OCI-LY7 (cell line): ENCODE data around the gene PACS1. TPM values are rescaled to one million over a fixed set of nuclear protein-coding genes. Genes with fewer than 3 reads are reported as not detected.
A peak's percentile ranks its signal among the peaks of the same experiment; 100 is the strongest.

Experiments
- BruUV-seq: library from RNA; stranded (reverse); fragments of 400-500 nt; replicated peaks from 2 replicates; lab custom pipeline; 2021; lab: Mats Ljungman, UMichigan
- CTCF ChIA-PET: fragments of 300-600 bp; sonication (Branson Sonifier 250); formaldehyde crosslinking; loops from one replicate; lab custom pipeline; 2022; ENCODE audit warnings: antibody characterized with exemption; ENCODE audit not compliant: unreplicated experiment; lab: Charles Lee
- POLR2A ChIA-PET: fragments of 300-600 bp; sonication (Branson Sonifier 250); formaldehyde crosslinking; loops from one replicate; lab custom pipeline; 2022; ENCODE audit warnings: antibody characterized with exemption; lab: Charles Lee
- DNase-seq: peaks from one replicate; pipeline ENCODE4 v3.0.0-alpha.2; 2015; ENCODE audit warnings: low spot score
- H2AFZ ChIP-seq: fragments of 200-600 bp; sonication (generic), shearing (Covaris generic); 2 replicates; pipeline ENCODE4 v1.6.1; 2014; ENCODE audit warnings: mild to moderate bottlenecking, antibody characterized with exemption, low read length, moderate library complexity
- H3K27ac ChIP-seq: fragments of 200-600 bp; sonication (generic); 2 replicates; pipeline ENCODE4 v1.5.1; 2014; ENCODE audit warnings: mixed run types, low read depth, mild to moderate bottlenecking, moderate library complexity, low read length, inconsistent platforms; ENCODE audit not compliant: poor library complexity, severe bottlenecking
- H3K36me3 ChIP-seq: fragments of 200-600 bp; sonication (generic); 2 replicates; pipeline ENCODE4 v1.6.1; 2014; ENCODE audit warnings: mild to moderate bottlenecking, antibody characterized with exemption, low read length, moderate library complexity, mixed read lengths; ENCODE audit not compliant: insufficient read depth
- H3K4me1 ChIP-seq: fragments of 200-600 bp; sonication (generic); 2 replicates; pipeline ENCODE4 v1.5.1; 2014; ENCODE audit warnings: mild to moderate bottlenecking, low read length; ENCODE audit not compliant: insufficient read depth, poor library complexity, severe bottlenecking
- H3K4me2 ChIP-seq: fragments of 200-600 bp; sonication (generic); 2 replicates; pipeline ENCODE4 v1.6.1; 2014; ENCODE audit warnings: mild to moderate bottlenecking, low read length
- H3K4me3 ChIP-seq: fragments of 200-600 bp; sonication (generic); 2 replicates; pipeline ENCODE4 v1.5.1; 2014; ENCODE audit warnings: mild to moderate bottlenecking, low read depth, low read length; ENCODE audit not compliant: poor library complexity, severe bottlenecking
- H3K79me2 ChIP-seq: fragments of 200-600 bp; sonication (generic); 2 replicates; pipeline ENCODE4 v1.6.1; 2016; ENCODE audit warnings: low read depth, mild to moderate bottlenecking, low read length, moderate library complexity, mixed read lengths; ENCODE audit not compliant: insufficient read depth
- H3K9me2 ChIP-seq: fragments of 200-600 bp; sonication (generic); 2 replicates; pipeline ENCODE4 v1.6.1; 2016; ENCODE audit warnings: mild to moderate bottlenecking, low read length, mixed read lengths; ENCODE audit not compliant: insufficient read depth
- H3K9me3 ChIP-seq: fragments of 200-600 bp; sonication (generic); 2 replicates; pipeline ENCODE4 v1.6.1; 2014; ENCODE audit warnings: mild to moderate bottlenecking, mixed run types, low read length, mixed read lengths
- H4K20me1 ChIP-seq: fragments of 200-600 bp; sonication (generic); 2 replicates; pipeline ENCODE4 v1.6.1; 2014; ENCODE audit warnings: mild to moderate bottlenecking, antibody characterized with exemption, low read length, moderate library complexity, mixed read lengths; ENCODE audit not compliant: insufficient read depth
- CTCF ChIP-seq: fragments of 200-600 bp; sonication (generic); conservative IDR thresholded peaks from 2 replicates; pipeline ENCODE4 v1.5.1; 2014; ENCODE audit warnings: mild to moderate bottlenecking, antibody characterized with exemption, low read length, moderate library complexity, mixed read lengths
- EZH2phosphoT487 ChIP-seq: fragments of 200-600 bp; sonication (generic); IDR thresholded peaks from 2 replicates; pipeline ENCODE4 v1.6.1; 2018; ENCODE audit warnings: low read depth, borderline replicate concordance, mild to moderate bottlenecking, mixed run types, antibody characterized with exemption, low read length, moderate library complexity, mixed read lengths
- intact Hi-C: fragments of 100-400 bp; cut with micrococcal nuclease; formaldehyde crosslinking; loops from one replicate; pipeline ENCODE4 v1.10.0; 2022; ENCODE audit not compliant: unreplicated experiment
- total RNA-seq, 2 experiments: library from RNA; depleted of rRNA in 1 of 2; stranded (reverse); fragments of >200 nt in 1 of 2; shearing (Covaris generic) in 1 of 2; gene quantifications; 2 replicates each; pipeline ENCODE4 v1.2.3, GENCODE V29; 2014 to 2022

The PACS1 gene
- total RNA-seq, 2 experiments from 2014 or later = 23.7 to 52.5 TPM

DNA sequence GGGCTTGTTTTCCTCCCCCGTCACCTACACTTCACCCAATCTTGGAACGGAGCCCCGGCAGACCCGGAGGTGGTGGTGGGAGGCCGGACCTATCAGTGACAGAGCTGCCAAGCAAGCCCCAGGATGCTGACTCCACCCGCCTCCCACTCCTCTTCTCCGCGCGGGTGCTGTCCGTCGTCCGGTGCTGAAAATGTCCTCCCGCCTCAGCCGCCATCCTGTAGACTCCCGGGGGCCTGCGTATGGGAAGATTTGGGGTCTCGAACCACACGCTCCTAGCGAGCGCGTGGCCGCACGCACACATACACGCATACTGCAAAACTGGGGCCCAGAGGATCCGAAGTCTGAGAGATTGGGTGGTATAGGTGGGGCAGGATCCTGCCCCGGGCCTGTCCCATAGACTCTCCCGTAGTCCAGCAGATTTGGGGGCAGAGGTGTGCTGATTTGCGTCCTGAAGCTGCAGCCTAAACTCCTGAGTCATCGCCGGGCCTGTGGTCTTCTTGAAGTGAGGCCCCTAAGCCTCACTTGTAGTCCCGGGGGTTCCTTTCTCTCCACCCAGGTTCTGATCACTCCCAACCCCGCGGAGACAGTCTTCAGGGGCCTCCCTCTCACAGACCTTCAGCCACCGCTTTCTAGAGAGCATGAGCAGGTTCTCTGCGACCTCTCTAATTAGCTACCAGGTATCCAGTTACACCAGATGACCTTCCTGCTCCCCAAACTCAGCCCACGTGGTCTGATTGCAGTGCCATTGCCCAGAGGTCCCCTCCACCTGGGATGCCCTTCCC lies 219.7 kb downstream of the PACS1 start:
- TF ChIP-seq CTCF = no peak
- TF ChIP-seq EZH2phosphoT487 = no peak
- Histone ChIP-seq H3K27ac (peak overlapping the region; percentile 37), H3K79me2 (peaks cover 9% of the 10 kb centered on the region; the same call in 1 of the 2 replicates), H3K4me3 (peak overlapping the region; percentile 88), H3K9me3 (no peaks in the 10 kb centered on the region), H3K4me1 (peaks cover 23% of the 10 kb centered on the region), H3K36me3 (peaks cover 8% of the 10 kb centered on the region; the same call in 1 of the 2 replicates), H4K20me1 (no peaks in the 10 kb centered on the region), H3K4me2 (peak overlapping the region; percentile 85), H2AFZ (peak overlapping the region; percentile 73), H3K9me2 (no peaks in the 10 kb centered on the region)
- no TSS peak for BruUV-seq
- ChIA-PET CTCF (interaction anchor here (0.6 to 1.1 kb wide), 5 partner anchors 22 to 263 kb away, joined by 3 to 8 read pairs (median 5); no protein-coding TSS in a partner anchor), POLR2A (interaction anchor here (0.6 to 2.0 kb wide), 9 partner anchors 8 to 472 kb away, joined by 3 to 13 read pairs (median 4); no protein-coding TSS in a partner anchor)
- intact Hi-C loops = loop anchor here (2.0 kb wide), 1 partner anchor 39 kb away; no protein-coding TSS in a partner anchor
- peak; percentile 81 for DNase-seq

GRCh38 chr11:66290330-66290621 lies 220.2 kb downstream of the PACS1 start:
- H3K4me3 ChIP-seq = peak overlapping the region; percentile 88
- peak overlapping the region; percentile 85 for H3K4me2 ChIP-seq

More at GRCh38 chr11:66290330-66290621, 220.2 kb downstream of the PACS1 start:
- Histone ChIP-seq H3K4me1 (peaks cover 18% of the 10 kb centered on the region), H3K9me2 (no peaks in the 10 kb centered on the region), H3K36me3 (peaks cover 3% of the 10 kb centered on the region; the same call in 1 of the 2 replicates), H3K9me3 (no peaks in the 10 kb centered on the region), H4K20me1 (no peaks in the 10 kb centered on the region), H3K79me2 (peaks cover 9% of the 10 kb centered on the region; the same call in 1 of the 2 replicates), H3K27ac (no peak overlapping the region), H2AFZ (no peak overlapping the region)
- ChIA-PET CTCF (no interaction called here), POLR2A (no interaction called here)
- DNase-seq = no peak
- intact Hi-C loops = no loop called here
- BruUV-seq = no TSS peak
- no peak for TF ChIP-seq CTCF
